BLaER1 (cell line): ENCODE measurements around the gene UAP1L1.
A peak's percentile ranks its signal among the peaks of the same experiment; 100 is the strongest.

ENCODE experiments used
- H3K27ac ChIP-seq: shearing (Covaris generic); formaldehyde crosslinking; 2 replicates; pipeline ENCODE4 v1.8.1; 2022
- H3K27me3 ChIP-seq: shearing (Covaris generic); formaldehyde crosslinking; 2 replicates; pipeline ENCODE4 v1.8.1; 2022
- H3K36me3 ChIP-seq: shearing (Covaris generic); formaldehyde crosslinking; 2 replicates; pipeline ENCODE4 v1.8.1; 2022
- H3K4me1 ChIP-seq: shearing (Covaris generic); formaldehyde crosslinking; 2 replicates; pipeline ENCODE4 v1.8.1; 2022
- H3K4me2 ChIP-seq: shearing (Covaris generic); formaldehyde crosslinking; 2 replicates; pipeline ENCODE4 v1.8.1; 2022
- H3K4me3 ChIP-seq: shearing (Covaris generic); formaldehyde crosslinking; 2 replicates; pipeline ENCODE4 v1.8.1; 2022
- H3K9ac ChIP-seq: shearing (Covaris generic); formaldehyde crosslinking; 2 replicates; pipeline ENCODE4 v1.8.1; 2022
- H3K9me3 ChIP-seq: shearing (Covaris generic); formaldehyde crosslinking; 2 replicates; pipeline ENCODE4 v1.8.1; 2022
- H4K20me1 ChIP-seq: shearing (Covaris generic); formaldehyde crosslinking; 2 replicates; pipeline ENCODE4 v1.8.1; 2022
- Cebpa-rat ChIP-seq: shearing (Covaris generic); IDR thresholded peaks from 2 replicates; pipeline ENCODE4 v1.8.1; 2022

Gene UAP1L1

DNA sequence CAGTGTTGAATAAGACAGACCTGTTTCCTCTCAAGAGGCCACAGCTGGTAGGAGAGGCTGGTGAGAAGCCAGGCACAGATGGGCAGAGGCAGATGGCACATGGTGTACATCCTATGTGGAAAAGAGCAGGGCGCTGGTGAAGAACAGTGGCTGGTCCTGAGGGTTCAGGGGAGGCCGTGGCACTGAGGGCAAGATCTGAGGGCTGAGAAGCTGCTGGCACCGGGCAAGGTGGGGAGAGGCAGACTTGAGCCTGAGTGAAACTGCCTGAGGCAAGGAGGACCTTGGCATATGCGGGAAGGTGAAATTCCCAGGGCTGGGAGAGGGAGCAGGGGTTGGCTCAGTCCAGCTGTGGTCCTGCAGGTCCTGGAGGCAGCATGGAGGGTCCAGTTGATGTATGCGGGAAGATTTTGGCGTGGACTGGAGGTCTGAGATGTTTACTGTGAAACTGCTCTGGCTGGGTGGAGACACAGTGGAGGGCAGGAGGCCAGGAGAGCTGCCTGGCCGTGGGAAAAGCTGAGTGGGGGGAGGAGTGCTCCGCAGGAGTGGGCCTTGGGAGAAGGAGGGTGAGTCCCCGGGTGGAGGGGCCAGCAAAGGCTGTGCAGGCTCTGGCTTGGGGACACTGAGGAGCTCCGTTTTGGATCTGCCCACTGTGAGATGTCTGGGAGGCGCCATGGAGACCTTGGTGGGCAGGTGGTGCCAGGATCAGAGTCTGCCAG lies 12.1 kb downstream of the UAP1L1 start:
- H3K4me1 ChIP-seq: peaks cover 60% of the 10 kb centered on the region
- H3K4me2 ChIP-seq: peak overlapping the region; percentile 98
- H3K27ac ChIP-seq: peak overlapping the region; percentile 73
- H3K36me3 ChIP-seq: peaks cover 33% of the 10 kb centered on the region
- H4K20me1 ChIP-seq: peaks cover 3% of the 10 kb centered on the region; the same call in 1 of the 2 replicates
- no peaks in the 10 kb centered on the region for H3K27me3 ChIP-seq
- TF ChIP-seq Cebpa-rat: no peak
- peak overlapping the region; percentile 65 for H3K9ac ChIP-seq
- no peak overlapping the region for H3K4me3 ChIP-seq
- no peaks in the 10 kb centered on the region for H3K9me3 ChIP-seq

DNA sequence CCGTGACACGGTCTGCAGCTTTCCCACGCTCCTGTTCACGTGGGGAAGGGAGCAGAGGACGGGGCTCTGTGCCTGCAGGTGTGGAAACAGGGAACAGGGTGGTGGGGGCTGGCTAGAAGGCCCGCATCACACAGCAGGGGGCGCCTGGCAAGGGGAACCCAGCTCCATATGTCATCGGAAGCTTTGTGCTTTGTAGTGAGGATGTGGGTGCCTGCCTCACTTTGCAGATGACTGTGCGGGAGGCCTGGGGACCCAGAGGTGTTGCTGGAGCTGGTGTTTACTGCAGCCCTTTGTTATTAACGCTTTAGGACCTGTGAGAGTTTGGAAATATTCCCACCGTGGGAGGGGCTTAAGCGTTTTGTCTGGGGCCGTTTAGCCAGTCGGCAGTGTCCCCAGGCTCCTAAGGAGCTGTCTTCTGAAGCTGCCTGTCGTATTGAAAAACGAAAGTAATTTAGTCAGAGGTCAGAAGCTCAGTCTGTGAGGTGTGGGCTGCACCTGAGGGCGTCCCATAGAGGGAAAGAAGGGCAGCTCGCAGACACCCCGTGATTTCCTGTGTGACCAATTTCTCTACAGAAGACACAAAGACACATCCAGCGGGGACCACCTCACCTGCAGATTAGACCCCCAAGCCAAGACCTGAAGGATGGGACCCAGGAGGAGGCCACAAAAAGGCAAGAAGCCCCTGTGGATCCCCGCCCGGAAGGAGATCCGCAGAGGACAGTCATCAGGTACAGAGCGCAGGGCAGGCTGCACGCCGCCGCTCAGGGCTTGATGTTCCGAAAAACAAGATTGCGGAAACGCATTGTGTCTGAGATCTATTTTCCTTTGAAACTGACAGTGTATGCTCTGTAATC lies 18.6 kb downstream of the UAP1L1 start:
- H3K4me1 ChIP-seq: peaks cover 29% of the 10 kb centered on the region
- H3K9me3 ChIP-seq: peaks cover 3% of the 10 kb centered on the region
- peak overlapping the region; percentile 58 for H3K27ac ChIP-seq
- no peaks in the 10 kb centered on the region for H3K27me3 ChIP-seq
- H4K20me1 ChIP-seq: 0 out of 2 replicates have a peak, but pooled peaks cover 5% of the 10 kb centered on the region
- H3K36me3 ChIP-seq: peaks cover 74% of the 10 kb centered on the region
- TF ChIP-seq Cebpa-rat: no peak
- H3K4me3 ChIP-seq: peak overlapping the region; percentile 37; the same call in 1 of the 2 replicates
- peak overlapping the region; percentile 80 for H3K4me2 ChIP-seq
- peak overlapping the region; percentile 52; the same call in 1 of the 2 replicates for H3K9ac ChIP-seq

GRCh38 chr9:137096785-137097546 lies 19.6 kb downstream of the UAP1L1 start:
- Histone ChIP-seq H3K27ac (no peak overlapping the region), H3K9ac (no peak overlapping the region), H3K4me1 (peaks cover 29% of the 10 kb centered on the region), H3K9me3 (peaks cover 14% of the 10 kb centered on the region), H3K4me2 (peak overlapping the region; percentile 80), H3K36me3 (peaks cover 76% of the 10 kb centered on the region), H3K4me3 (no peak overlapping the region), H3K27me3 (no peaks in the 10 kb centered on the region), H4K20me1 (0 out of 2 replicates have a peak, but pooled peaks cover 5% of the 10 kb centered on the region)
- TF ChIP-seq Cebpa-rat: no peak

GRCh38 chr9:137097761-137098462 lies 20.6 kb downstream of the UAP1L1 start:
- Histone ChIP-seq H3K4me3 (no peak overlapping the region), H3K4me1 (peaks cover 29% of the 10 kb centered on the region), H3K9ac (no peak overlapping the region), H3K9me3 (peaks cover 23% of the 10 kb centered on the region), H3K4me2 (no peak overlapping the region; the same call in 1 of the 2 replicates), H3K27me3 (no peaks in the 10 kb centered on the region), H4K20me1 (0 out of 2 replicates have a peak, but pooled peaks cover 5% of the 10 kb centered on the region), H3K27ac (no peak overlapping the region), H3K36me3 (peaks cover 76% of the 10 kb centered on the region)
- no peak for TF ChIP-seq Cebpa-rat

DNA sequence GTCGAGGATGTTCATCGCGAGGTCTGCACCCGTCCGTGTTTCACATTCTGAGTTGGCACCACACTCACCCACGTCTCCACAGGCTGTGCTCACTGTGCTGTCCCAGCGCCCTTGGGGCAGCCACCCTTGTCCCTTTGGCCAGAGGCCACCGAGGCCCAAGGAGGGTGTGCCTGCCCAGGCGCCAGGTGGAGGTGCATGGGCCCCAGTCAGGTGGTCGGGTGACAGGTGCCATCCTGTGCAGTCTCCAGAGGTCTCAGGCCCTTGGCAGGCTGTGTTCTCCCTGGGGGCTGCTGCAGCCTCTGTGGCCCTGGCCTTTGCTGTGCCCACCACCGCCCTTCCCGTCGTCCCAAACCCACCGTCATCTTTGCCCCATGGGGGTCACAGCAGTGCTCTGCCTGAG lies 21.9 kb downstream of the UAP1L1 start:
- Histone ChIP-seq H3K27me3 (no peaks in the 10 kb centered on the region), H3K36me3 (peaks cover 83% of the 10 kb centered on the region), H4K20me1 (0 out of 2 replicates have a peak, but pooled peaks cover 5% of the 10 kb centered on the region), H3K27ac (no peak overlapping the region), H3K4me3 (no peak overlapping the region), H3K9me3 (peaks cover 34% of the 10 kb centered on the region), H3K4me2 (no peak overlapping the region), H3K9ac (no peak overlapping the region), H3K4me1 (peaks cover 29% of the 10 kb centered on the region)
- no peak for TF ChIP-seq Cebpa-rat

DNA sequence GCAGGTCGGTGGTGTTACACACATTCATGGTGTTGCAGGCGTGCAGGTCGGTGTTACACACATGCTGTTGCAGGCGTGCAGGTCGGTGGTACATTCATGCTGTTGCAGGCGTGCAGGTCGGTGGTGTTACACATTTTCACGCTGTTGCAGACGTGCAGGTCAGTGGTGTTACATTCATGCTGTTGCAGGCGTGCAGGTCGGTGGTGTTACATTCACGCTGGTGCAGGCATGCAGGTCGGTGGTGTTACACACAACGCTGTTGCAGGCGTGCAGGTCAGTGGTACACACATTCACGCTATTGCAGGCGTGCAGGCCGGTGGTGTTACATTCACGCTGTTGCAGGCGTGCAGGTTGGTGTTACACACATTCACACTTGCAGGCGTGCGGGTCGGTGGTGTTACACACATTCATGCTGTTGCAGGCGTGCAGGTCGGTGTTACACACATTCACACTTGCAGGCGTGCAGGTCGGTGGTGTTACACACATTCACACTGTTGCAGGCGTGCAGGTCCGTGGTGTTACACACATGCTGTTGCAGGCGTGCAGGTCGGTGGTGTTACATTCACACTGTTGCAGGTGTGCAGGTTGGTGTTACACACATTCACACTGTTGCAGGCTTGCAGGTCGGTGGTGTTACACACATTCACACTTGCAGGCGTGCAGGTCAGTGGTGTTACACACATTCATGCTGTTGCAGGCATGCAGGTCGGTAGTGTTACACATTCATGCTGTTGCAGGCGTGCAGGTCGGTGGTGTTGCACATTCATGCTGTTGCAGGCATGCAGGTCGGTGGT lies 26.1 kb downstream of the UAP1L1 start:
- H3K9me3 ChIP-seq: peaks cover 34% of the 10 kb centered on the region
- H3K27me3 ChIP-seq: no peaks in the 10 kb centered on the region
- no peak overlapping the region for H3K9ac ChIP-seq
- H3K4me2 ChIP-seq: no peak overlapping the region
- H3K27ac ChIP-seq: no peak overlapping the region
- H3K36me3 ChIP-seq: peaks cover 98% of the 10 kb centered on the region
- H3K4me3 ChIP-seq: no peak overlapping the region
- no peaks in the 10 kb centered on the region for H3K4me1 ChIP-seq
- TF ChIP-seq Cebpa-rat: no peak
- peaks cover 34% of the 10 kb centered on the region for H4K20me1 ChIP-seq

GRCh38 chr9:137105814-137106661 lies 28.7 kb downstream of the UAP1L1 start:
- Histone ChIP-seq H4K20me1 (peaks cover 60% of the 10 kb centered on the region), H3K4me1 (no peaks in the 10 kb centered on the region), H3K9ac (no peak overlapping the region), H3K27ac (no peak overlapping the region), H3K36me3 (peaks cover 98% of the 10 kb centered on the region), H3K9me3 (peaks cover 30% of the 10 kb centered on the region), H3K27me3 (no peaks in the 10 kb centered on the region), H3K4me3 (no peak overlapping the region), H3K4me2 (no peak overlapping the region)
- no peak for TF ChIP-seq Cebpa-rat
